MM.1S (cell line): Measurements from ENCODE around the gene ZNF808.

Source experiments
- CTCF ChIP-seq: fragments of 300-600 bp; sonication (generic); IDR thresholded peaks from 2 replicates; pipeline ENCODE4 v1.5.1; 2016; ENCODE audit warnings: antibody characterized with exemption, low read length, mixed read lengths
- EZH2 ChIP-seq: fragments of 300-600 bp; sonication (generic); optimal IDR thresholded peaks from 2 replicates; pipeline ENCODE3; 2017; ENCODE audit warnings: low read depth, mild to moderate bottlenecking, antibody characterized with exemption, low read length, mixed read lengths

DNA sequence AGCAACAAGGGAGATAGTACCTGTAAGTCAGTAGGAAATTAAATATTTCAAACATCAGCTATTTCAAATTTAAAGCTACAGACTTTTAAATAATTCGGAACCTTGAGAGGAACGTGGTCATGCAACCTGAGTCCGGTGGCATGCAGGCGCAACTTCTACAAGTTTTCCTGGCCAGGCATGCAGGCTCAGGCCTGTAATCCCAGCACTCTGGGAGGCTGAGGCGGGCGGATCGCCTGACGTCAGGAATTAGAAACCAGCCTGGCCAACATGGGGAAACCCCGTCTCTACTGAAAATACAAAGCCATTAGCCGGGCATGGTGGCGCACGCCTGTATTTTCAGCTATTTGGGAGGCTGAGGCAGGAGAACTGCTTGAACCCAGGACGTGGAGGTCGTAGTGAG lies 40.5 kb downstream of the ZNF808 start:
- no peak for TF ChIP-seq CTCF
- no peak for TF ChIP-seq EZH2
